H1 (cell line): ENCODE results near the gene GPN2. TPM values are rescaled to one million over a fixed set of nuclear protein-coding genes. Genes with fewer than 3 reads are reported as not detected.

Source experiments
- CTCF ChIA-PET: fragments of 300-600 bp; sonication (Branson Sonifier 250); formaldehyde crosslinking; loops from one replicate; lab custom pipeline; 2021; ENCODE audit not compliant: partially characterized antibody; lab: Charles Lee
- POLR2A ChIA-PET: fragments of 300-600 bp; sonication (Branson Sonifier 250); formaldehyde crosslinking; loops from one replicate; lab custom pipeline; 2021; ENCODE audit warnings: inconsistent platforms; ENCODE audit not compliant: partially characterized antibody; lab: Charles Lee
- DNase-seq, 2 experiments: peaks; one replicate each; pipeline versions ENCODE4 v3.0.0 to v3.0.0-alpha.2; 2010 to 2022; ENCODE audit warnings: low spot score in 2 of 2, low read depth in 1 of 2, mixed read lengths in 1 of 2
- FAIRE-seq: peaks from 2 replicates; lab custom pipeline; 2011; peaks lifted over from hg19 to GRCh38; lab: Jason Lieb, UNC
- H2AFZ ChIP-seq: 2 replicates; pipeline ENCODE4 v1.8.1; 2012; ENCODE audit warnings: low read length, inconsistent platforms
- H2AK5ac ChIP-seq: 2 replicates; pipeline ENCODE4 v1.6.1; 2013; ENCODE audit warnings: low read depth, low read length
- H2BK120ac ChIP-seq: replicated peaks from 2 replicates; pipeline ENCODE3; 2013; ENCODE audit warnings: low read depth, low read length, inconsistent platforms
- H2BK12ac ChIP-seq: 2 replicates; pipeline ENCODE4 v1.6.1; 2013; ENCODE audit warnings: low read depth, low read length
- H2BK15ac ChIP-seq: 2 replicates; pipeline ENCODE4 v1.6.1; 2013; ENCODE audit warnings: low read length
- H2BK20ac ChIP-seq: 2 replicates; pipeline ENCODE4 v1.6.1; 2013; ENCODE audit warnings: low read length
- H2BK5ac ChIP-seq: 2 replicates; pipeline ENCODE4 v1.6.1; 2013; ENCODE audit warnings: low read depth, low read length
- H3K14ac ChIP-seq: 2 replicates; pipeline ENCODE4 v1.6.1; 2013; ENCODE audit warnings: inconsistent platforms; ENCODE audit not compliant: insufficient read length
- H3K18ac ChIP-seq: 2 replicates; pipeline ENCODE4 v1.6.1; 2013; ENCODE audit warnings: low read length; ENCODE audit errors: extremely low read depth
- H3K23ac ChIP-seq: 2 replicates; pipeline ENCODE4 v1.6.1; 2013; ENCODE audit warnings: inconsistent platforms; ENCODE audit not compliant: insufficient read length
- H3K23me2 ChIP-seq: 2 replicates; pipeline ENCODE4 v1.6.1; 2013; ENCODE audit warnings: low read depth, low read length
- H3K27ac ChIP-seq: 2 replicates; pipeline ENCODE4 v1.6.1; 2011; ENCODE audit warnings: low read depth, low read length, inconsistent platforms
- H3K27me3 ChIP-seq, 4 experiments: replicated peaks in 1 of 4; 1 replicate in 1 of 4; 2 replicates in 3 of 4; pipeline versions ENCODE4 v1.6.1 to v1.8.1; 2011 to 2013; ENCODE audit warnings: low read length in 3 of 4, mild to moderate bottlenecking in 3 of 4, inconsistent platforms in 2 of 4, mixed read lengths in 2 of 4, moderate library complexity in 1 of 4; ENCODE audit not compliant: control insufficient read depth in 3 of 4, insufficient read depth in 3 of 4; ENCODE audit errors: extremely low read depth in 1 of 4
- H3K36me3 ChIP-seq, 4 experiments: 2 replicates each; pipeline versions ENCODE4 v1.6.1 to v1.8.1; 2011 to 2013; ENCODE audit warnings: mild to moderate bottlenecking in 4 of 4, low read length in 3 of 4, moderate library complexity in 2 of 4, control low read depth in 1 of 4, inconsistent platforms in 1 of 4; ENCODE audit not compliant: insufficient read depth in 4 of 4, control insufficient read depth in 2 of 4
- H3K4ac ChIP-seq: replicated peaks from 2 replicates; pipeline ENCODE3; 2013; ENCODE audit warnings: low read length, low read depth, mixed read lengths, inconsistent platforms; ENCODE audit not compliant: insufficient read length
- H3K4me1 ChIP-seq, 4 experiments: replicated peaks in 1 of 4; 1 replicate in 1 of 4; 2 replicates in 3 of 4; pipeline versions ENCODE4 v1.6.1 to v1.8.1; 2011 to 2013; ENCODE audit warnings: low read length in 3 of 4, inconsistent platforms in 2 of 4, mixed read lengths in 1 of 4; ENCODE audit not compliant: insufficient read depth in 4 of 4, control insufficient read depth in 3 of 4
- H3K4me2 ChIP-seq, 2 experiments: 2 replicates each; pipeline versions ENCODE4 v1.6.1 to v1.8.1; 2011 to 2013; ENCODE audit warnings: low read depth in 2 of 2, low read length in 2 of 2, control low read depth in 1 of 2, inconsistent platforms in 1 of 2, mild to moderate bottlenecking in 1 of 2; ENCODE audit not compliant: insufficient read depth in 1 of 2
- H3K4me3 ChIP-seq, 4 experiments: fragments of 200-600, 300-600 bp in 1 of 4; sonication (generic), shearing (Covaris generic), sonication (Bioruptor Twin) in 1 of 4; 2 replicates each; pipeline versions ENCODE4 v1.5.1 to v1.8.1; 2011 to 2016; ENCODE audit warnings: low read length in 4 of 4, low read depth in 3 of 4, control low read depth in 2 of 4, inconsistent platforms in 2 of 4, mild to moderate bottlenecking in 2 of 4, mixed read lengths in 1 of 4, moderate library complexity in 1 of 4; ENCODE audit not compliant: insufficient read depth in 2 of 4; ENCODE audit errors: extremely low read depth in 1 of 4
- H3K56ac ChIP-seq: replicated peaks from 2 replicates; pipeline ENCODE3; 2013; ENCODE audit warnings: low read depth, mild to moderate bottlenecking, mixed read lengths, low read length, inconsistent platforms; ENCODE audit not compliant: insufficient read length
- H3K79me1 ChIP-seq: 2 replicates; pipeline ENCODE4 v1.6.1; 2013; ENCODE audit warnings: low read depth, low read length, control low read depth
- H3K79me2 ChIP-seq, 2 experiments: 2 replicates each; pipeline versions ENCODE4 v1.6.1 to v1.8.1; 2012 to 2013; ENCODE audit warnings: low read length in 2 of 2, mild to moderate bottlenecking in 2 of 2, inconsistent platforms in 1 of 2; ENCODE audit not compliant: insufficient read depth in 2 of 2, control insufficient read depth in 1 of 2
- H3K9ac ChIP-seq, 4 experiments: replicated peaks in 1 of 4; 1 replicate in 1 of 4; 2 replicates in 3 of 4; pipeline versions ENCODE4 v1.6.1 to v1.8.1; 2011 to 2013; ENCODE audit warnings: low read depth in 3 of 4, low read length in 3 of 4, control low read depth in 2 of 4, mild to moderate bottlenecking in 2 of 4, moderate library complexity in 2 of 4, inconsistent platforms in 1 of 4; ENCODE audit errors: extremely low read depth in 1 of 4
- H3K9me3 ChIP-seq, 2 experiments: 2 replicates each; pipeline versions ENCODE4 v1.6.1 to v1.8.1; 2012 to 2013; ENCODE audit warnings: mild to moderate bottlenecking in 2 of 2, moderate library complexity in 2 of 2, control low read depth in 1 of 2, inconsistent platforms in 1 of 2, low read depth in 1 of 2, low read length in 1 of 2, mixed read lengths in 1 of 2; ENCODE audit not compliant: insufficient read depth in 2 of 2
- H4K20me1 ChIP-seq, 2 experiments: replicated peaks in 1 of 2; 2 replicates each; pipeline versions ENCODE3 to v1.8.1; 2011 to 2013; ENCODE audit warnings: inconsistent platforms in 2 of 2, low read length in 2 of 2, mild to moderate bottlenecking in 1 of 2; ENCODE audit not compliant: insufficient read depth in 2 of 2, control insufficient read depth in 1 of 2
- H4K5ac ChIP-seq: 2 replicates; pipeline ENCODE4 v1.6.1; 2013; ENCODE audit warnings: low read length, low read depth, mixed read lengths, inconsistent platforms; ENCODE audit not compliant: insufficient read length
- H4K8ac ChIP-seq: 2 replicates; pipeline ENCODE4 v1.8.0; 2013; ENCODE audit warnings: mild to moderate bottlenecking, moderate library complexity, low read length, inconsistent platforms; ENCODE audit not compliant: insufficient read depth; ENCODE audit errors: extremely low read depth
- H4K91ac ChIP-seq: replicated peaks from 2 replicates; pipeline ENCODE3; 2013; ENCODE audit warnings: low read length, mixed read lengths, inconsistent platforms; ENCODE audit not compliant: insufficient read length
- CBX8 ChIP-seq: fragments of 300-800, 300-1000 bp; sonication (generic); IDR thresholded peaks from 2 replicates; pipeline ENCODE4 v1.7.1; 2016; ENCODE audit warnings: low read depth, low read length, borderline replicate concordance
- CREB1 ChIP-seq: IDR thresholded peaks from 2 replicates; pipeline ENCODE4 v1.6.1; 2012; ENCODE audit warnings: inconsistent platforms
- FOSL1 ChIP-seq: IDR thresholded peaks from 2 replicates; pipeline ENCODE4 v1.6.1; 2011; ENCODE audit warnings: mild to moderate bottlenecking, low read depth, low read length, moderate library complexity; ENCODE audit not compliant: insufficient read depth
- KDM1A ChIP-seq: fragments of 200-600, 300-600 bp; sonication (generic); IDR thresholded peaks from 2 replicates; pipeline ENCODE4 v1.7.1; 2016; ENCODE audit warnings: mild to moderate bottlenecking, low read length, borderline replicate concordance
- KDM5A ChIP-seq: fragments of 200-600 bp; IDR thresholded peaks from 2 replicates; pipeline ENCODE4 v1.7.1; 2012; ENCODE audit warnings: mild to moderate bottlenecking, low read length, inconsistent platforms, mixed read lengths
- NRF1 ChIP-seq: IDR thresholded peaks from 2 replicates; pipeline ENCODE4 v1.6.1; 2011; ENCODE audit warnings: mild to moderate bottlenecking, low read depth, low read length, improper control_type of control experiment
- SIRT6 ChIP-seq: IDR thresholded peaks from one replicate; pipeline ENCODE4 v1.7.1; 2012; ENCODE audit warnings: low read length, inconsistent platforms
- SP2 ChIP-seq: IDR thresholded peaks from 2 replicates; pipeline ENCODE4 v1.6.1; 2012; ENCODE audit warnings: mild to moderate bottlenecking, low read length, inconsistent platforms
- TCF12 ChIP-seq: IDR thresholded peaks from 2 replicates; pipeline ENCODE4 v1.6.1; 2011; ENCODE audit warnings: low read depth, mild to moderate bottlenecking, low read length
- YY1 ChIP-seq: IDR thresholded peaks from 2 replicates; pipeline ENCODE4 v1.6.1; 2011; ENCODE audit warnings: low read depth, mild to moderate bottlenecking, low read length
- WGBS, 2 experiments: shearing (Covaris generic) in 1 of 2; methylation state at CpG; one replicate each; pipeline versions ENCODE4 v1.1.6 to v1.1.7; 2013 to 2015; ENCODE audit warnings: low lambda C conversion rate in 2 of 2, mixed read lengths in 2 of 2, inconsistent platforms in 1 of 2, low coverage in 1 of 2, missing lambda C conversion rate in 1 of 2; ENCODE audit not compliant: insufficient replicate concordance in 2 of 2, insufficient coverage in 1 of 2, insufficient read length in 1 of 2; ENCODE audit errors: extremely low coverage in 1 of 2, missing lambda C conversion rate in 1 of 2; 5-methylcytosine and 5-hydroxymethylcytosine counted together
- polyA plus RNA-seq, 7 experiments: library from polyadenylated mRNA; depleted of rRNA in 3 of 7; stranded (reverse) in 5 of 7; unstranded in 2 of 7; fragments of >200 nt in 5 of 7; fragments of 200-250 nt in 2 of 7; gene quantifications; 1 replicate in 5 of 7; 2 replicates in 1 of 7; 4 replicates in 1 of 7; pipeline versions ENCODE4 v1.2.1 to v1.2.3, GENCODE V29; 2011 to 2013; ENCODE audit warnings: missing spikeins in 2 of 7, mixed read lengths in 2 of 7
- total RNA-seq: library from RNA; stranded (reverse); fragmentation: NEBNext Ultra II Directional; extraction: Animal tissue kit (Norgen Biotek cat#: 25700); gene quantifications from 2 replicates; pipeline ENCODE4 v1.2.1, GENCODE V29; 2021
- TF ChIP-seq, protein P1 (sequence below): IDR thresholded peaks from 2 replicates; pipeline ENCODE4 v1.6.1; 2012; ENCODE audit warnings: inconsistent platforms
- TF ChIP-seq, protein P2 (sequence below), 3 experiments: IDR thresholded peaks; 1 replicate in 2 of 3; 2 replicates in 1 of 3; pipeline versions ENCODE4 v1.5.1 to v1.6.1; 2011; ENCODE audit warnings: low read length in 3 of 3, mild to moderate bottlenecking in 3 of 3, inconsistent platforms in 2 of 3, low read depth in 1 of 3, moderate library complexity in 1 of 3; ENCODE audit not compliant: insufficient read depth in 1 of 3; ENCODE audit errors: control extremely low read depth in 1 of 3

The GPN2 gene
- total and polyA plus RNA-seq, 2 of the 8 experiments (the other 6 are each of a cell fraction or from before 2014, with no cell fraction given): 27.3 to 36.8 TPM

DNA sequence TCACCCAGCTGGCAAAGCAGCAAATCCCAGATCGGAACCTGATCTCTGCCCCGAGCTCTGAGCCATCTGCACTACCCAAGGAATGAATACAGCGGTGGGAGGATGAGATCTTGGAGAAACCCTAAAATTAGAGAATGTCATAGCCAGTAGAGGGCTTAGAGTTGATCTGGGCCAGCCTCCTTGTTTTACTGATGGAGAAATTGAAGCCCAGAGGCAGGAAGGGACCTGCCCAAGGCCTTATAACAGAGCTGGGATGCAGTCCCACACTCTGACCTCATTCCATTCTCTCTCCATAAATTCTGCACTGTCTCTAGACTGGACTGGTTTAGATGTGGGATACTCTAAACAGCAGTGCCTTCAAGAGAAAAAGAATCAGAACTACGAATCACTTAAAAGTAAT lies 31.9 kb downstream of the GPN2 start:
- Histone ChIP-seq H3K27ac (no peak overlapping the region), H3K27me3 (peaks cover 0 to under 1% (median under 1%) of the 10 kb centered on the region in 4 experiments; a peak in 4 of 7 replicates), H3K79me1 (no peaks in the 10 kb centered on the region), H4K20me1 (peaks cover 0 to 5% of the 10 kb centered on the region in 2 experiments), H4K5ac (no peak overlapping the region), H3K14ac (no peak overlapping the region), H3K36me3 (no peaks in the 10 kb centered on the region; a peak in 2 of 8 replicates), H4K91ac (no peak overlapping the region), H3K4me2 (no peak overlapping the region), H2BK12ac (no peak overlapping the region), H2BK5ac (no peak overlapping the region), H2BK15ac (no peak overlapping the region), H2BK120ac (no peak overlapping the region), H2BK20ac (no peak overlapping the region), H3K4me3 (no peak overlapping the region), H4K8ac (no peak overlapping the region), H3K18ac (no peak overlapping the region), H3K4me1 (peaks cover 0 to 12% (median 9%) of the 10 kb centered on the region in 4 experiments; a peak in 6 of 7 replicates), H3K23me2 (no peaks in the 10 kb centered on the region), H3K9ac (no peak overlapping the region), H2AK5ac (no peak overlapping the region), H2AFZ (no peak overlapping the region), H3K79me2 (no peaks in the 10 kb centered on the region), H3K9me3 (no peaks in the 10 kb centered on the region), H3K23ac (no peak overlapping the region), H3K56ac (no peak overlapping the region), H3K4ac (no peak overlapping the region)
- DNase-seq (no peak), FAIRE-seq (no peak)
- ChIA-PET CTCF (interaction anchor here (0.6 to 22.8 kb wide), 12 partner anchors 13 to 1411 kb away, joined by 3 to 547 read pairs (median 7); partner anchors contain the start of genes GPATCH3 and GPN2), POLR2A (interaction anchor here (0.8 to 2.8 kb wide), 8 partner anchors 9 to 166 kb away, joined by 3 to 8 read pairs (median 4); partner anchors contain the start of gene GPN2)
- WGBS, 2 experiments: 87% methylated on average over 4 of the region's 4 CpGs; no CpG with 5 or more reads in 1 of the 2 experiments
- TF ChIP-seq CBX8 (no peak), NRF1 (no peak), CREB1 (no peak), SIRT6 (no peak), KDM5A (no peak), SP2 (no peak), FOSL1 (no peak), YY1 (no peak), TCF12 (no peak), KDM1A (no peak)
- TF ChIP-seq, protein P1, sequence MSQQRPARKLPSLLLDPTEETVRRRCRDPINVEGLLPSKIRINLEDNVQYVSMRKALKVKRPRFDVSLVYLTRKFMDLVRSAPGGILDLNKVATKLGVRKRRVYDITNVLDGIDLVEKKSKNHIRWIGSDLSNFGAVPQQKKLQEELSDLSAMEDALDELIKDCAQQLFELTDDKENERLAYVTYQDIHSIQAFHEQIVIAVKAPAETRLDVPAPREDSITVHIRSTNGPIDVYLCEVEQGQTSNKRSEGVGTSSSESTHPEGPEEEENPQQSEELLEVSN: no peak
- TF ChIP-seq, protein P2, sequence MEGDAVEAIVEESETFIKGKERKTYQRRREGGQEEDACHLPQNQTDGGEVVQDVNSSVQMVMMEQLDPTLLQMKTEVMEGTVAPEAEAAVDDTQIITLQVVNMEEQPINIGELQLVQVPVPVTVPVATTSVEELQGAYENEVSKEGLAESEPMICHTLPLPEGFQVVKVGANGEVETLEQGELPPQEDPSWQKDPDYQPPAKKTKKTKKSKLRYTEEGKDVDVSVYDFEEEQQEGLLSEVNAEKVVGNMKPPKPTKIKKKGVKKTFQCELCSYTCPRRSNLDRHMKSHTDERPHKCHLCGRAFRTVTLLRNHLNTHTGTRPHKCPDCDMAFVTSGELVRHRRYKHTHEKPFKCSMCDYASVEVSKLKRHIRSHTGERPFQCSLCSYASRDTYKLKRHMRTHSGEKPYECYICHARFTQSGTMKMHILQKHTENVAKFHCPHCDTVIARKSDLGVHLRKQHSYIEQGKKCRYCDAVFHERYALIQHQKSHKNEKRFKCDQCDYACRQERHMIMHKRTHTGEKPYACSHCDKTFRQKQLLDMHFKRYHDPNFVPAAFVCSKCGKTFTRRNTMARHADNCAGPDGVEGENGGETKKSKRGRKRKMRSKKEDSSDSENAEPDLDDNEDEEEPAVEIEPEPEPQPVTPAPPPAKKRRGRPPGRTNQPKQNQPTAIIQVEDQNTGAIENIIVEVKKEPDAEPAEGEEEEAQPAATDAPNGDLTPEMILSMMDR (IDR thresholded peaks at IDR 0.05; ENCODE audit: control extremely low read depth in 1 of 3, insufficient read depth in 1 of 3, low read depth in 1 of 3, low read length in 3 of 3): no peak
